GM10266 (cell line): ENCODE measurements around the gene FEZF1.
"Not testable (repeated sequence)": the region's sequence is repeated elsewhere in the genome, so short reads cannot be mapped to it uniquely, and the experiment has no call there.

Experiments
- DNase-seq: peaks from one replicate; pipeline ENCODE4 v3.0.0; 2012; ENCODE audit errors: extremely low spot score
- CTCF ChIP-seq: IDR thresholded peaks from 2 replicates; pipeline ENCODE4 v1.5.1; 2012; ENCODE audit warnings: mild to moderate bottlenecking, low read depth; ENCODE audit not compliant: control insufficient read depth, insufficient read depth; ENCODE audit errors: missing control alignments

Gene FEZF1

GRCh38 chr7:122291189-122291588 lies 13.4 kb downstream of the FEZF1 start:
- no peak for TF ChIP-seq CTCF
- no peak for DNase-seq

- TF ChIP-seq CTCF = no peak
Measured at GRCh38 chr7:122290476-122290875, 14.1 kb downstream of the FEZF1 start.

GRCh38 chr7:122289426-122289825 lies 15.1 kb downstream of the FEZF1 start:
- no peak for DNase-seq
- no peak for TF ChIP-seq CTCF

More at GRCh38 chr7:122290476-122290875, 14.1 kb downstream of the FEZF1 start:
- no peak for DNase-seq

GRCh38 chr7:122284608-122285007 lies 19.9 kb downstream of the FEZF1 start:
- DNase-seq = not testable (repeated sequence)

GRCh38 chr7:122273117-122273516 lies 31.4 kb downstream of the FEZF1 start:
- DNase-seq = no peak
- no peak for TF ChIP-seq CTCF

GRCh38 chr7:122269241-122269640 lies 35.3 kb downstream of the FEZF1 start:
- no peak for TF ChIP-seq CTCF

GRCh38 chr7:122268101-122268500 lies 36.4 kb downstream of the FEZF1 start:
- DNase-seq = no peak

More at GRCh38 chr7:122269241-122269640, 35.3 kb downstream of the FEZF1 start:
- no peak for DNase-seq

More at GRCh38 chr7:122268101-122268500, 36.4 kb downstream of the FEZF1 start:
- no peak for TF ChIP-seq CTCF
